GM19395 (cell line): ENCODE results near the gene EIF5AL1.
"Not testable (repeated sequence)": the region's sequence is repeated elsewhere in the genome, so short reads cannot be mapped to it uniquely, and the experiment has no call there.

ENCODE experiments used
- ATAC-seq: cut with Tn5 transposase; IDR thresholded peaks from one replicate; pipeline ENCODE4 v1.9.1; 2021; ENCODE audit warnings: mild to moderate bottlenecking, moderate library complexity; ENCODE audit not compliant: unreplicated experiment

Gene EIF5AL1

DNA sequence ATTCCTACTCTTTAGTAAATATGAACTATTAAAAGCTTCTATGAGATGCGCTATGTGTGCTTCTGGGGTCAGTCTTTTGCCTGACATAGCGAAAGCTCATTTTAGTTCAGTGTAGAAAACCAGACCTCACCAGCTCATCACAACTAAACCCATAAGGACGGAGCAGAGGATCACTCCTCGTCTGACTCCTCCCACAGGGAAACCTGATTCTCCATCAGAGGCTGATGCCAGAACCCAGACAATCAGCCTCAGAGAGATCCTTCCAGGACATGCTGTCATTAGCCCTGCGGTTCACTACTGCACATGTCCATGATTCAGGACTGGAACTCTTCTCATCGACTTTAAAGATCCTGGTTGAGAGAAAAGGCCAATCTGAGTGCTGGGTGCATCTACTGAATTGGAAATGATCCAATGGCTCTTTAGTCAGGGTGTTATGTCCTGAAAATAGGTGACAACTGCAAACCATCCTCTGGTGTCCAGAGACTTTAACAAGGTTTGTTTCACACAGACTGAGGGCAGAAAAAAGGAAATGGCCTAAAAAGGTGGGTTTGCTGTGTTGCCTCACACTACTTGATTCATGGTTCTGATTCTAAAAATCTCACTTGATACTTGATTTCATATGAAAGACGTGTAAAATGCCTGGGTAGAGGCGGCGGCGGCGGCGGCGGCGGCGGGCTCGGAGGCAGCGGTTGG, at the start of gene EIF5AL1:
EIF5AL1 (plus strand) TSS at position 643 of the 693 bp plus-strand sequence. CDS start 117 bp downstream, outside the sequence.
- not testable (repeated sequence) for ATAC-seq

DNA sequence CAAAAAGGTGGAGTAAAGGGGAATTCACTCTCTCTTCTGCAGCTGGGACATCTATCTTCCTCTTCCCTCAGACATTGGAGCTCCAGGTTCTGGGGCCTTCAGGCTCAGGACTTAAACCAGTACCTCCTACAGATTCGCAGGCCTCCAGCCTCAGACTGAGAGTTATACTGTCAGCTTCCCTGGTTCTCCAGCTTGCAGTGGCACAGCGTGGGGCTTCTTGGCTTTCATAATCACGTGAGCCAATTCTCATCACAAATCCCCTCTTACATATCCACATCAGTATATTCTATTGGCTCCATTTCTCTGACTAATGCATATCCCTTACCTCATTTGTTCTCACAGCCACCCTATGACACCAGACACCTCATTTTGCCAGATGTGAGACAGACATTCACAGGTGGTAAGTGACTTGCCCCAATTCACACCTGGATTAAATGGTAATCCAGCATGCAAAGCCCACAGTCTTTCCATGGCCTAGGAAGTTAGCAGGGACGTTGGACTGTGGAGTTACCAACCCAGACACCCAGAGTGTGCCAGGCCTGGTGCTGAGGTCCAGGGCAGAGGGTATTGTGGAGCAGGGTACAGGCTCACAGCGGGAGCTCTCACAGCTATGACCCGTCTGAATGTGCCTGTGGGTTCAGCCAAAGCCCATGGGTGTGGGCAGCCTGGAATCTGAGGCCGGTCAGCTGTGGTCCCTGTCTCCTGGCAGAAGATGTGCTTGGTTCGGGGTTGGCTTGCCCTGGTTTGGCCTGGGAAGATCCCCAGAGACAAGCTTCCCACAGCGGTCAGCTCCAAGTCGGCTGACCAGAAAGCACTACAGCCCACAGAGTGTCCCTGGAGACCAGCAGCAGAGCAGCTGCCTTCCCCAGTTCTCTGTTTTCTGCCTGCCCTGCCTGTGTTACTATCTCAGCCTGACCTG, 48.5 kb upstream of the EIF5AL1 start:
- ATAC-seq: no peak

DNA sequence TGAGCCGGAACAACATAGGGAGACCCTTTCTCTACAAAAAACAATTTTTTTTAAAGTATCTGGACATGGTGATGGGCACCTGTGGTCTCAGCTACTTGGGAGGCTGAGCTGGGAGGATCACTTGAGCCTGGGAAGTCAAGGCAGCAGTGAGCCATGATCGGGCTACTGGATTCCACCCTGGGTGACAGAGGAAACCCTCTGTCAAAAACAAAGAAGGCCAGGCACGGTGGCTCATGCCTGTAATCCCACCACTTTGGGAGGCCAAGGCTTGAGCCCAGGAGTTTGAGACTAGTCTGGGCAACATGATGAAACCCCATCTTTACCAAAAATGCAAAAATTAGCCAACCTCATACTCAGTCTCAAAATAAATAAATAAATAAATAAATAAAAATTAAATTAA, 47.0 kb upstream of the EIF5AL1 start:
- no peak for ATAC-seq

DNA sequence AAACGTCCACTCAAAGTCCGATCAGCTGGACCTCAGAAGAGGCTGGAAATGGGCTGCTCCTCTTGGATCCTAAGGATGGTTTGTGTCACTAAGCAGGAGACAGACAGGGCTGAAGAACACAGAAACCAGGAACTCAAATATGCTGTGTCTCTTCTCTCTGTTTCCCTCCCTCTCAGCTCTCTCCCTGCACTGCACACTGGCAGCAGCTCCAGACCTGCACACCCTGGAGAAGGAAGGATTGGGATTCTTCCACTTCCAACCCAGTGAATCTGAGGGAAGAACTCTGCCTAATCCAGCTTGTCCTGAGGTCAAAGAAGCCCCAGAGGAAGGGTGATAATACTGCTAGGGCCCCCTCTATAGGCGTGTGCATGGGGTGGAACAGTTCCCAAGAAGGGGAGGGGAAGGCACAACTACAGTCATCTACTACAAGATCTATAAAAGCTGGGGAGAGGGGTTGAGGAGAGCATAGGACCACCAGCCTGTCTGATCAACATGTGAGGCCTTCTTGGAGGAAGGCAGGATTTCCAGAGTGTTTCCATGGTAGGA, 44.2 kb upstream of the EIF5AL1 start:
- ATAC-seq: no peak

DNA sequence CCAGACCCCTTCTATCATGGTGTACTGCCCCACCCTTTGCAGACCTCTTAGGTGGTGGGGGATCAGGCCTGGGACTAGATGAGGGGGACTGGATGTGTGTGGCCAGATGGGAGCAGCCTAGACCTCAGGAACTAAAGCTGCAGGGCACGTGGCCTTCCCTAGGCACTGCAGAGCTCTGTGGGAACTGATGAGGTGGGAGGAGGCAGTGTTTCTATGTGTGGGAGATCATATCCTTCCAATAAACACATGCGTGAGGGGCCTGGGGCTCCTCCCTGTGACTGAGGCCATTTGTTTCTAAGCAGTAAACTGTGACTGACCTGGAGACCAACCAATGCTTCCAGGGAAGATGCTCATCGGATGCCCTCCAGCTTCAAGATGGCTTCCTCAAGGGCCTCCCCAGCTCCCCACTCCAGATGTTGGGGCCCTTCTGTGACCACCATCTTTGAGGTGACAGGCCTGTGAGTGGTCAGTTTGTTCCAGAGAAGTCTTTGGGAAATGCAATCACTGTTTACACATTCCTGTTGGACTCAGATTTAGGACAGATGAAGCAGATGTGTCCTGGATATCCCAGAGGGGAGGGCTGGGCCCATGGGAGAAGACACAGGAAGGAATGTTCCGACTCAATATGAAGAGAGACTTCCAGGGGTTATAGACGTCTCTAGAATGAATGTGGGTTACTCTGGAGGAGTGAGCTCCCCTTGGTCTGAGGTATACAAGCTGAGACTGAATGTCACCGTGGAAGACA, 43.3 kb upstream of the EIF5AL1 start:
- ATAC-seq: no peak

DNA sequence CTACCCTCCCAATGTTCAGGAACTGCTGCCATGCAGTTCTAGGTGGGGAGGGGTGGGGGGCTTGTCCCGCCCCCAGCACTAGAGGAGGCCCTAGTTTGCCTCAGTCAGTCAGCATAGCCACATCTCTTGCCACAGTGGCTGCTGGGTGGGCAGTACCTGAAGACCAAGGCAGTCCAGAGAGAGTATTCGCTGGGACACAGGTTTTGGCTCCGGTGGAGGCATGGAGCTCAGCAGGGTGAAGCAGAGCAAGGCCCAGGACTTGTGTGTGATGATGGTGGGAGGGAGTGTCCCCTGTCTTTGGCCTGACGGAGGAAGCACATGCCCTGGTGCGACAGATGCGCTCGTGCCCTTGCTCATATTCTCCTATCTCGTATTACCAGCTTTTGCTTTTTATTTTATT, 42.2 kb upstream of the EIF5AL1 start:
- no peak for ATAC-seq

DNA sequence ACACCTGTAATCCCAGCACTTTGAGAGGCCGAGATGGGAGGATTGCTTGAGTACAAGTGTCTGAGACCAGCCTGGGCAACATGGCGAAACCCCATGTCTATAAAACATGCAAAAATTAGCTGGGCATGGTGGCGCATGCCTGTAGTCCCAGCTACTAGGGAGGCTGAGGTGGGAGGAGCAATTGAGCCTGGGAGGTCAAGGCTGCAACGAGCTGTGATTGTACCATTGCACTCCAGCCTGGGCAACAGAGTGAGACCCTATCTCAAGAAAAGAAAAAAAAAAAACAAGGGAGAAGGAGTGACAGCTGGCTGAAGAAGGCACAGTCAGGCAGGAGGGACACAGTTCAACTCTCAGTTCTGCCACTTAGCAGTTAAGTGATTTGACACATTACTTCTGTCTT, 40.6 kb upstream of the EIF5AL1 start:
- no peak for ATAC-seq

DNA sequence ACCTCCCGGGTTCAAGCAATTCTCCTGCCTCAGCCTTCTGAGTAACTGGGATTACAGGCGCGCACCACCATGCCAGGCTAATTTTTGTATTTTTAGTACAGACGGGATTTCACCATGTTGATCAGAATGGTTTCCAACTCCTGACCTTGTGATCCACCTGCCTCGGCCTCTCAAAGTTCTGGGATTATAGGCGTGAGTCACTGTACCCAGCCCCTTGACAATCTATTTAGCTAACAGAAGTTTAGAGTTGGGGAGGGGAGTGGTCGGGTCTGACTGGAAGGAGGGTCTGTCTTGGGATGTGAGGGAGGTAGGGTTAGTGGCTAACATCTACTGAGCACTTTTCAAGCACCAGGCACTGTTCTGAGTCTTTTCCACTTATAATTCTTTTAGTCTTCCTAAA, 39.9 kb upstream of the EIF5AL1 start:
- ATAC-seq: no peak

DNA sequence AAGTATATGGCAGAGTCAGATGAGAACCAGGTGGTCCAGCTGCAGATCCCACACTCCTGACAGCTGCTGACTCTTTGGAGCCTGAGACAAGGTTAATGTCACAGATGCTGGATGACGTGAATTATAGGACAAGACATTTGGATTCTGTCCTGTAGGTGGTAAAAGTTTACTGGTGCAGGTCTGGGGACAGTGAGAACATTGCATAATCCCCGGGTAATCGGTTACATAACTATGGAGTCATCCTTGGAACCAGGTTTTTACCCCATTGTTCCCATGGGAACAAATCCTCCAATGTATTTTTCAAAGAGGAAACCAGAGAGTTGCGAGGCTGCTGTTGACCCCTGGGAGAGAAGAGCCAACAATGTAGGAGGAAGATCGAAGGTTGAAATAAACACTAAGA, 39.4 kb upstream of the EIF5AL1 start:
- no peak for ATAC-seq

DNA sequence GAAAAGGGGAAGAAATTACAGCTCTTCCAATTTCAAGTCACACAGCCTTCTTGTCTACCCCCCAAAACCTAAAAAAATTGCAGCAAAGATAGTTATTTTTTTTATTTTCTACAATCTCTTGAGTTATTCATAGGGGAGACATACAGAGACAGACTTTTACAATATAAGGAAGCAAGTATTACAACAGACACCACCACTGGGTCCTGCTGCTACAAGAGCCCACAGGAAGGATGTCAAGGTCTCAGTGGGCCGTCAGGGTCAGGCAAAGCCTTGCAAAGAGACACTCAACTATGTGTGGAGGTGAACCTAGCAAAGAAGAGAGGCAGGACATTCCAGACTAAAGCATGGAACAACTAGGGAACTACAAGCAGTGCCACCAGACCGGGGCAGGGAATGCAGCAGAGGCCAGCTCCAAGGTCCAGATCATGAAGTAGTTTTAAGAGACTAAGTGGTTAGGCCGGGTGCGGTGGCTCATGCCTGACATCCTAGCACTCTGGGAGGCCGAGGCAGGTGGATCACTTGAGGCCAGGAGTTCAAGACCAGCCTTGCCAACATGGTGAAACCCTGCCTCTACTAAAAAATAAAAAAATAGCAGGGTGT, 38.7 kb upstream of the EIF5AL1 start:
- no peak for ATAC-seq

DNA sequence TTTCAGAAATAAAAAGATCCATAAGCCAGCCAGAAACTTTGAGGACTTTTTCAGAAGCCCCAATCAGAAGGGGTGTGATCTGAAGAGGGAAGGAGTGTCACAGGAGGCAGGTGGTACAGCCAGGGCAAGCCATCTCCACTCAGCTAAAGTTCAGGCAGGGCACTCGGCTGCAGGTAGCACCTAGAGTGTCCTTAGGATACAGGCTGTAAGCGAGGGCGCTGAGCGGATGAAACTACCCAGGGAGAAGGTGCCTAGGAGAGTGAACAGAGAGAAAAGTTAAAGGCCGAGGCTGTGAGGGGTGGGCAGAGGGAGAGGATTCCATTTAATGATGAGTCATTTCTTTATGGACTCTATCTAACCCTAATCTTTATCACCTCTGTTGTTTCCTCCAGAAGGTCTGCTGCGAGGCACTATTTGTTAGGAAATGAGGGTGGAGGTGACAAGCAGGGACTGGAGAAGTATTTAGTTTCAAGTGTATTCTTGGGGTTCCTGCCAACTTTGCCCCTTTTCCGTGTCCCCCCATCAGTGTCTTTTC, 37.1 kb upstream of the EIF5AL1 start:
- no peak for ATAC-seq

DNA sequence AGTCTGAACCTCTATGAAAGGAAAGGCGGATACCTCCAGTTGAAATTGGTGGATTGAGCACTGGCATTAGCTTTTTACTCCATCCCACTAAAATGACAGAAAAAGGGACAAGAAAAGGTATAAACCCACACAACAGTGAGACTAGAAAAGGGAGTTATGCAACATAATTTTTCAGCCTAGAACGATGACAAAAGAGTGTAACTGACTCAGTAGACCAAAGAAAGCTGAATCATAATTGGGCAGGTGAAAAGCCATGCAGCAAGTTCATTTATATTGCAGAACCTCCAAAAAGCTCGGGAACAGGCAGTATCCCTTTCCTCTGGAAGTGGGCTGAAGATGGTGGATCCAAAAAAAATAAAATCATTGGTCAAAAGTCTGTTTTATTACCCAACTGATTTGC, 36.5 kb upstream of the EIF5AL1 start:
- no peak for ATAC-seq

DNA sequence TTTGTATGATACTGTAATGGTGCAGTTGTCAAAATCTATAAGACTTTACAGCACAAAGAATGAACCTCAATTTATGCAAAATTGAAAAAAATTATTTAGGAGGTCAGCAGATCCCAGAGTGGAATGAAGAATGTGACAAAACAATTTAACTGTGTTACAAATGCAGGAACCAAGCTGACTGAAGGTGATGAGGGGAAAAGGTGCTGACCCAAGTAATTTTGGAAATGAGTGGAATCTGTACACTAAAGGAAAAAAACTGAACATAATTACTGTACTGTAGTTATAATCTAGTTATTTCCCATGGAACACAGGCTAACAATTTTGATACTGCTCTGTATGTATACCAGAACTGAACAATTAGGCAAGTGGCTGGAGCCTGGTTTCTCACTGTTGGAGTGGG, 35.7 kb upstream of the EIF5AL1 start:
- no peak for ATAC-seq

DNA sequence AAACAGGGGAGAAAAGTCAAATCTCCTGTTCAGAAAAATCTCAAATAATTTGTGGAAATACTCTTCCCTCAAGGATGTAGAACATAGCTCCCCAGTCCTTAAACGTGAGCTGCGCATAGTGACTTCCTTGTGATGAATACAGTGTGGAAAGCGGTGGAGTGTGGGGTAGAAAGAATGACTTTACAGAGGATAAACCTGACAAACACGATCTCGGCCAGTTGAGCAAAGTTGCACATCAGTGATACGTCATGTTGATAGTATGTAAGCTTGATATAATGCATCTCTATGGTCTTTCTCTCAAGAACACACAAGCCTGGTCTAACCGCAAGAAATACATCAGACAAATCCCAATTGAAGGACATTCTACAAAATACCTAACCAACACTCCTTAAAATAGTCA, 34.9 kb upstream of the EIF5AL1 start:
- ATAC-seq: no peak

DNA sequence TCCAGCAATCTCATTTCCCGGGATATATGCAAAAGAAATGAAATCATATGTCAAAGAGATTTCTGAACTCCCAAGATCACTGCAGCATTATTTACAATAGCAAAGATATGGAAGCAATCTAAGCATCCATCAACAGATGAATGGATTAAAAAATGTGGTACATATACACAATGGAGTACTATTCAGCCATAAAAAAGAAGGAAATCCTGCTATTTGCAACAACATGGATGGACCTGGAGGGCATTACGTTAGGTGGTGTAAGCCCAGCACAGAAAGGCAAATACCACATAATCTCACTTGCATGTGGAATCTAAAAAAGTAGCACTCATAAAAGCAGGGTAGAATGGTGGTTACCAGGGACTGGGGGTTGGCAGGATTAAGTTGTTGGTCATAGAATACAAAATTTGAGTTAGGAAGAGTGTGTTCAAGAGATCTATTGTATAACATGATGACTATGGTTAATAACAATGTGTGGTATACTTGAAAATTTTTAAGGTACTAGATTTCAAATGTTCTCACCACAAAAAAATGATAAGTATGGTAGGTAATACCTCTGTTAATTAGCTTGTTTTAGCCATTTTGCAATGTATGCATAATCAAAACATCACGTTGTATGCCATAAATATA, 32.9 kb upstream of the EIF5AL1 start:
- ATAC-seq: no peak

DNA sequence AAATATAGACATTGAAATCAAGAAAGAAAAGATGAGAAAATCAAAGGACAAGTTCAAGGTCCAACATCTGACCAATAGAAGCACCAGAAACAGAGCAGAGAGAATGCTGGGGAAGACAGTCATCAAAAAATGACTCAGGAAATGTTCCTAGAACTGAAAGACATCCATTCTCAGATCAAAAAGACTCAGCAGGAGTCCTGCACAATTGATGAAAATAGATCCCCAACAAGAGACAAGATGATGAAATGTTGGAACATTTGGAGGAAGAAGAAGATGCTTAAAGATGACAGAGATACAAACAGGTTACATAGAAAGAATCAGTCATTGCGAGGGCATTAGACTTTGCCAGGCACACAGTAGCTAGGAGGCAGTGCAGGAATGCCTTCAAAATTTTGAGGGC, 30.0 kb upstream of the EIF5AL1 start:
- no peak for ATAC-seq

DNA sequence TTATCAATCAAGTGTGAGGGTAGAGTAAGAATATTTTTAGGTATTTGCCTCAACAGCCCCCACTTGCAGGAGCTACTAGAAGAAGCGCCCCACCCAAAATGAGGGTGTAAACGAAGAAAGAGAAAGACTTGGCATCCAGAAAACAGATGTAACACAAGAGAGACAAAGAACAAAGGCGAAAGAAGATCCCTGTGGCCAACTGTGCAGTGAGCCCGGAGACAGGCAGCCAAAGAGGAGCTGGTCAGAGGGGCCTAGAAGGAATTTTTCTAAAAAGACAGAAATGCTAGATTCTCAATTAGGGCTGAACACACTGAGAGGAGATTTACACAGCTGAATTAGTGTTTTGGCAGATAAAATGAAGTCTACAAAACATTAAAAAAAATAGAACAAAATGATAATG, 29.6 kb upstream of the EIF5AL1 start:
- no peak for ATAC-seq

DNA sequence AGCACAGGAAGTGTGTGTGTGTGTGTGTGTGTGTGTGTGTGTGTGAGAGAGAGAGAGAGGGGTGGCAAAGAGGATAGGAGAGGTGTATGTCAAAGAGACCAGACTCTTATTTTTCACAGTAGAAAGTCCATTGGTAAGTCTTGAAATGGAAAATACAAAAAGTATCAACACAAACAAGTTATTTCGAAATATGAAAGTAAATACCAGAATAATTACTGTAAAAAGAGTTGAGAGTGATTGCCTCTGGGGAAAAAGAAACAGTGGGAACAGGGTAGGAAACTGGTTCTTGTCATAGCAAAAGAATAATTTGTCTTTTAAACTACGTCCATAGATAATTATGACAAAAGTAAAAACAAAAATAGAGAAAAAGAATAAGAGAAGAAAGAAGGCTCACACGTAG, 29.0 kb upstream of the EIF5AL1 start:
- no peak for ATAC-seq

DNA sequence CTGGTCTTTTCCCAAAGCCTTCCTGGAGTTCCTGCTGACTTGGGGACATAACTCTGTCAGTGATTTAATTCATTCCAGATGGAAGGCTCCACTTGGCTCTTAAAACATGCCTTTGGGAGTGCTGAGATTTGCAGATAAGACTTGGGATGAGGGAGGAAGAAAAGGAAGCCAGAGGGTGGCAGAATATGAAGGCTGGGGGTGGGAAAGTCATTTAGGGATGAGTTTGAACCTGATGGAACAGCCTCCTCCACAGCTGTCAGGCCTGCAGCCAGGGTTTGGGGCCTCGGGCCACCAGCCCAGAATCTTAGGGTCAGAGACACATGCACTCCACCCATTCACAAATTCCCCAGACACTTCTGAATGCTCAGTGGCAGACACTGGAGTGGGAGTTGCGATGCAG, 28.4 kb upstream of the EIF5AL1 start:
- no peak for ATAC-seq

DNA sequence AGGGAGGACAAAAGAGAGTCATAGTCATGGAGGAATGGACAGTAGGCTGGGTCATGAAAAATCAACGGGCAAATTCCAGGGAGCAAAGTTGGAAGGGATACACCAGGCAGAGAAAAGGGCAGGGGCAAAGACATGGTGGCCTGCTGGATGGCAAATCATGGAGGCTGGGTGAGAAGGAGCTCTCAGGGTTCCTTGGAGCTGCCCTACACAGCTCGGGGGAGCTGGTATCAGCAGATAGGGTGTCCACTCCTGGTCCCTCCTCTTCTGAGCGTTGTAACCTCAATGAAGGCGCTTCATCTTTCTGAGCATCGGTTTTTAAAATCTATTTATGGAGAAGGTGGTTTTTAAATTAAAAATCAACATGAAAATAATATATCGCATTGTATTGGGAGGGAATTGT, 27.9 kb upstream of the EIF5AL1 start:
- no peak for ATAC-seq
